ENCODE data around the gene DCTN3.

Gene DCTN3

DNA sequence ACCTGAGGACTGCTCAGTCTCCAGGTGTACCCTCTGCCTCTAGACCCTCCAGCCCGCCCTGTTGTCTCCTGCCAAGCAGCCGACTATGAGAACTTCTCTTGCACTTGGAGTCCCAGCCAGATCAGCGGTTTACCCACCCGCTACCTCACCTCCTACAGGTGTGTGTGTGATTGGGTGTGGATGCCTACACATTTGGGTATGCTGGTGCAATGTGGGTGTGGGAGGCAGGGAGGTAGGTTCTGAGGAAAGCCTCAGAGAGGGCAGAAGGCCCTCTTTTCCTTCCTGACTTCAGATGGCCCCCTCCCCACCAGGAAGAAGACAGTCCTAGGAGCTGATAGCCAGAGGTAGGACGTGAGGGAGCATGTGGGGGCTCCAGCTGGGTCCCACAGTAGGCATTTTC lies 36.7 kb upstream of the DCTN3 start:
- no peak overlapping the region for H3K27ac ChIP-seq

DNA sequence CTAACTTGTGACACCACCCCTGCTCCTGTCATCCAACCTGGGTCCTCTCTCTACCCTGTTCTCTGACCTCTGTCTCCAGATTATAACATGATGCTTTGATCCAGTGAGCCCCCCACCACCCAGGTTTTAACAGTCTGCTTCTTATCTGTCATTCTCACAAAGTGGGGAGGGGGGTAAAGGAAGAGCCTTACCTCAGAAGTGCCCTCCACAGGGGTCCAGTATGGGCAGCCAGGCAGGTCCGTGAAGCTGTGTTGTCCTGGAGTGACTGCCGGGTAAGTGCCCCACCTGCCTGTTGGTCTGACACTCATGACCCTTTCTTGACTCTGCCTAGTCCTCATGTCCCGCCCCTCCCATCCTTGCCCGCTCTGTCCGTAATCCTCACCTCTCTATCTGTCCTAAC lies 35.1 kb upstream of the DCTN3 start:
- TF ChIP-seq, protein P1, sequence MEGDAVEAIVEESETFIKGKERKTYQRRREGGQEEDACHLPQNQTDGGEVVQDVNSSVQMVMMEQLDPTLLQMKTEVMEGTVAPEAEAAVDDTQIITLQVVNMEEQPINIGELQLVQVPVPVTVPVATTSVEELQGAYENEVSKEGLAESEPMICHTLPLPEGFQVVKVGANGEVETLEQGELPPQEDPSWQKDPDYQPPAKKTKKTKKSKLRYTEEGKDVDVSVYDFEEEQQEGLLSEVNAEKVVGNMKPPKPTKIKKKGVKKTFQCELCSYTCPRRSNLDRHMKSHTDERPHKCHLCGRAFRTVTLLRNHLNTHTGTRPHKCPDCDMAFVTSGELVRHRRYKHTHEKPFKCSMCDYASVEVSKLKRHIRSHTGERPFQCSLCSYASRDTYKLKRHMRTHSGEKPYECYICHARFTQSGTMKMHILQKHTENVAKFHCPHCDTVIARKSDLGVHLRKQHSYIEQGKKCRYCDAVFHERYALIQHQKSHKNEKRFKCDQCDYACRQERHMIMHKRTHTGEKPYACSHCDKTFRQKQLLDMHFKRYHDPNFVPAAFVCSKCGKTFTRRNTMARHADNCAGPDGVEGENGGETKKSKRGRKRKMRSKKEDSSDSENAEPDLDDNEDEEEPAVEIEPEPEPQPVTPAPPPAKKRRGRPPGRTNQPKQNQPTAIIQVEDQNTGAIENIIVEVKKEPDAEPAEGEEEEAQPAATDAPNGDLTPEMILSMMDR (IDR thresholded peaks at IDR 0.05), result no peak
- H3K27ac ChIP-seq, result no peak overlapping the region
- peaks cover 8% of the 10 kb centered on the region for H3K4me1 ChIP-seq
- no peak overlapping the region for H3K9ac ChIP-seq
- H2AFZ ChIP-seq, result no peak overlapping the region
- no peaks in the 10 kb centered on the region for H3K27me3 ChIP-seq (ENCODE audit: control insufficient read depth, insufficient read depth, low read length)
- H3K9me3 ChIP-seq (ENCODE audit: control insufficient read depth, low read length), result no peaks in the 10 kb centered on the region
- H3K4me3 ChIP-seq (ENCODE audit: low read depth, low read length), result no peak overlapping the region
- H3K79me2 ChIP-seq, result no peaks in the 10 kb centered on the region
- no peak overlapping the region for H3K4me2 ChIP-seq (ENCODE audit: low read length)
- no peaks in the 10 kb centered on the region for H3K36me3 ChIP-seq (ENCODE audit: control insufficient read depth, insufficient read depth, low read length)

More for the DNA sequence above, 36.7 kb upstream of the DCTN3 start:
- no peaks in the 10 kb centered on the region for H3K79me2 ChIP-seq
- no peak overlapping the region for H3K4me2 ChIP-seq (ENCODE audit: low read length)
- no peaks in the 10 kb centered on the region for H3K27me3 ChIP-seq (ENCODE audit: control insufficient read depth, insufficient read depth, low read length)
- H3K4me1 ChIP-seq, result peaks cover 8% of the 10 kb centered on the region
- H3K36me3 ChIP-seq (ENCODE audit: control insufficient read depth, insufficient read depth, low read length), result no peaks in the 10 kb centered on the region
- no peaks in the 10 kb centered on the region for H3K9me3 ChIP-seq (ENCODE audit: control insufficient read depth, low read length)
- no peak overlapping the region for H3K4me3 ChIP-seq (ENCODE audit: low read depth, low read length)
- no peak overlapping the region for H3K9ac ChIP-seq
- H2AFZ ChIP-seq, result no peak overlapping the region
- TF ChIP-seq, protein P1 (IDR thresholded peaks at IDR 0.05), result no peak

DNA sequence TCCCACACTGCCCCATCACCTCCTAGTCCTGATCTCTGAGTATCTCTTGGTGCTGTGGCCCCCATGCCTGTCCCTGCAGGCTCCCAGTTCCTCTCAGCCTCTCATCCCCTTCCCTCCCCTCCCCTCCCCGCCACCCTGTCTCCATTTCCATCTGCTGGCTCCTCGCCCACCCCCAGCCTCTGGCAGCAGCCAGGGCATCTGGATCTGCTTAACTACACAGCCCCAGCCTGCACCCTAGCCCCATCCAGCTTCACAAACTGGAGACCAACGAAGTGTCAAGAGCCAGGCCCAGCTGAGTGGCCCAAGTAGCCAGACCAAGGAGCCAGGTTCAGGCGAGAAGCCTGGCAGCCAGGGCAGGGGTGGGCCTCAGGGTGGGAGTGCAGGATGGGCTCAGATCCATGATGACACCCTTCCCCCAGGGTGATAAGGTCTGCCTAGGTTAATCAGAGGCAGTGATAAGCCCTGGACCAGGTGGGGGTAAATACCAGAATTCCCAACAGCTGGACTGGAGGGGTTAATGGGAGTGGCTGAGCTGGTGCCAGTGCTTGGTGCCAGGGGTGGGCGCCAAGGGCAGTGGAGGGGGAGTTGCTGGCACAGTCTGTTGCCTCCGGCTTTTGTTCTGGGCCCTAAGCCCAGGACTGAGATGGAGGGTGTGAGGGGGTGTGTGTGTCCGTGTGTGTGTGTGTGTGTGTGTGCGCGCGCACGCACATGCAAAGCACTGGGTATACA lies 34.2 kb upstream of the DCTN3 start:
- no peaks in the 10 kb centered on the region for H3K27me3 ChIP-seq (ENCODE audit: control insufficient read depth, insufficient read depth, low read length)
- H3K79me2 ChIP-seq, result no peaks in the 10 kb centered on the region
- H3K9ac ChIP-seq, result no peak overlapping the region
- TF ChIP-seq, protein P1 (IDR thresholded peaks at IDR 0.05), result no peak
- H3K4me1 ChIP-seq, result peaks cover 8% of the 10 kb centered on the region
- H3K4me2 ChIP-seq (ENCODE audit: low read length), result no peak overlapping the region
- peak overlapping the region; percentile 32 for H3K27ac ChIP-seq
- H3K36me3 ChIP-seq (ENCODE audit: control insufficient read depth, insufficient read depth, low read length), result no peaks in the 10 kb centered on the region
- H3K9me3 ChIP-seq (ENCODE audit: control insufficient read depth, low read length), result no peaks in the 10 kb centered on the region
- H3K4me3 ChIP-seq (ENCODE audit: low read depth, low read length), result no peak overlapping the region
- no peak overlapping the region for H2AFZ ChIP-seq

DNA sequence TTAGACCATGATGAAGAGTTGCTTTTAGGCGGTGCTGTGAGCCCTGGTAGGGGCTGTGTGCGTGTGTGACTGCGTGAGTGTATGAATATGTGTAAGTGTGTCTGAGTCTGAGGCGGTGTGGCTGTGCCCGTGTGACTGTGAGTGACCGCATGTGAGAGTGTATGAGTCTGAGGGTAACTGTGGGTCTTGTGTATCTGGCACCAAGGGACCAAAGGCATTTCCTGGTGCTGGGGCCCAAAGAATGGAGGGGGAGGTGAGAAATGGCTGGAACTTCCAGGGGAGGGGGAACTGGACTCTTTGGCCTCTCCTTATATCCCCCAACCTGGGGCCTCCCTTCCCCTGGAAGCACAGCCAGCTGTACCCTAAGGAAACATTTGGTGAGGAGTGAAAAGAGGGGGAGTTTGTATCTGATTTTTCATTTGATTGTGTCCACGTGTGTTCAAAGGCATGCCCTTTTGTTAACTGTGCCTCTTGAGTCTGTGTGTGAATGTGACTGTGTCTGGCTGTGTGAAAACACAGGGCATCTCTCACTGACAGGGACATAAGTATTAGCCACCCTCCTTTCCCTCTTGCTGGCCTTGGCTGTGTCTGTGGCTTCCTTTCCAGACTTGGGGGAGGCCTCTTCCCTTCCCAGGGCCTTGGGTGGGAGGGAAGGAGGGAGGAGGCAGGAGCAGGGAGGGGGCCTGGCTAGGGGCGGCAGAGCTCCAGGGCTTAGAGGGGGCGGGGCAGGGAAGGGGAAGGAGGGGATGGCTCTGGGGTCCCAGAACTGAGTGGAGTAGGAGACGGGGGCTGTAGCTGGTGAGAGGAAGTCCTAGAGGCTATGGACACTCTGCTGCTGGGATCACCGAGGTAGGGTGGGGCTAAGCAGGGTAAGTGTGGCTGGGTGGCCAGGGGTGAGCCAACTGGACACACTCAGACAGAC lies 33.1 kb upstream of the DCTN3 start:
- no peaks in the 10 kb centered on the region for H3K79me2 ChIP-seq
- H3K4me3 ChIP-seq (ENCODE audit: low read depth, low read length), result no peak overlapping the region
- no peaks in the 10 kb centered on the region for H3K27me3 ChIP-seq (ENCODE audit: control insufficient read depth, insufficient read depth, low read length)
- H3K9ac ChIP-seq, result no peak overlapping the region
- no peak overlapping the region for H2AFZ ChIP-seq
- peak overlapping the region; percentile 62 for H3K4me2 ChIP-seq (ENCODE audit: low read length)
- no peaks in the 10 kb centered on the region for H3K36me3 ChIP-seq (ENCODE audit: control insufficient read depth, insufficient read depth, low read length)
- TF ChIP-seq, protein P1 (IDR thresholded peaks at IDR 0.05), result no peak
- peak overlapping the region; percentile 64 for H3K27ac ChIP-seq
- peaks cover 8% of the 10 kb centered on the region for H3K4me1 ChIP-seq
- H3K9me3 ChIP-seq (ENCODE audit: control insufficient read depth, low read length), result no peaks in the 10 kb centered on the region

All from parathyroid adenoma (tissue), 2 donors.